ENCODE results near the gene NECTIN4.

DNA sequence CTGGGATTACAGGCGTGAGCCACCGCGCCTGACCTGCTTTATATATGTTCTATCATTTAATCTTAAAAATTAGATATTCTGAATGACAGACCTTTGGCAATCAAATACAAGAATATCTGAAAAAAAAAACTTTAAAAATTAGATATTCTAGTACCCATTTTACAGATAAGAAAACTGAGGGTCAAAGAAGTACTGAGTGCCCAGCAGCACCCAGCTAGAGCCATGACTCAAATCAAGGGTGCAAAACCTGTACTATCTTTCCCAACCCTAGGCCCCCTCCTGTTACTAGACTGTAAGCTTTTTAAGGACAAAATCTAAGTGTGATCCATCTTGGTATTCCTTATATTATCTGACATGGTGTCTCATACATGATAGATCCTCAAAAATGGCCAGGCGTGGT, 27.9 kb downstream of the NECTIN4 start:
- TF ChIP-seq, protein P1, sequence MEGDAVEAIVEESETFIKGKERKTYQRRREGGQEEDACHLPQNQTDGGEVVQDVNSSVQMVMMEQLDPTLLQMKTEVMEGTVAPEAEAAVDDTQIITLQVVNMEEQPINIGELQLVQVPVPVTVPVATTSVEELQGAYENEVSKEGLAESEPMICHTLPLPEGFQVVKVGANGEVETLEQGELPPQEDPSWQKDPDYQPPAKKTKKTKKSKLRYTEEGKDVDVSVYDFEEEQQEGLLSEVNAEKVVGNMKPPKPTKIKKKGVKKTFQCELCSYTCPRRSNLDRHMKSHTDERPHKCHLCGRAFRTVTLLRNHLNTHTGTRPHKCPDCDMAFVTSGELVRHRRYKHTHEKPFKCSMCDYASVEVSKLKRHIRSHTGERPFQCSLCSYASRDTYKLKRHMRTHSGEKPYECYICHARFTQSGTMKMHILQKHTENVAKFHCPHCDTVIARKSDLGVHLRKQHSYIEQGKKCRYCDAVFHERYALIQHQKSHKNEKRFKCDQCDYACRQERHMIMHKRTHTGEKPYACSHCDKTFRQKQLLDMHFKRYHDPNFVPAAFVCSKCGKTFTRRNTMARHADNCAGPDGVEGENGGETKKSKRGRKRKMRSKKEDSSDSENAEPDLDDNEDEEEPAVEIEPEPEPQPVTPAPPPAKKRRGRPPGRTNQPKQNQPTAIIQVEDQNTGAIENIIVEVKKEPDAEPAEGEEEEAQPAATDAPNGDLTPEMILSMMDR (IDR thresholded peaks at IDR 0.05) = no peak
- TF ChIP-seq POLR2A (IDR thresholded peaks at IDR 0.05) (no peak), POLR2AphosphoS5 (IDR thresholded peaks at IDR 0.05) (no peak)

Data from gastroesophageal sphincter (tissue), 3 donors.